HG03025 (cell line): ENCODE results near the gene PGA4.

Experiments used
- ATAC-seq: cut with Tn5 transposase; IDR thresholded peaks from one replicate; pipeline ENCODE4 v1.9.1; 2021; ENCODE audit warnings: mild to moderate bottlenecking, moderate library complexity; ENCODE audit not compliant: unreplicated experiment, low FRiP score

The PGA4 gene

GRCh38 chr11:61277186-61278000, 55.2 kb downstream of the PGA4 start:
- ATAC-seq = no peak

GRCh38 chr11:61278001-61278470, 55.9 kb downstream of the PGA4 start:
- no peak for ATAC-seq

GRCh38 chr11:61279934-61280659, 58.0 kb downstream of the PGA4 start:
- ATAC-seq = no peak

- ATAC-seq = no peak
Observed at GRCh38 chr11:61280883-61281580, 58.9 kb downstream of the PGA4 start.
